HUES48 (cell line): ENCODE results near the gene MACROD2.

ENCODE experiments used
- H3K27ac ChIP-seq: one replicate; pipeline ENCODE4 v1.7.0; 2013; ENCODE audit warnings: low read depth, low read length, inconsistent platforms
- H3K27me3 ChIP-seq: 2 replicates; pipeline ENCODE4 v1.6.1; 2013; ENCODE audit warnings: mild to moderate bottlenecking, low read length; ENCODE audit not compliant: control insufficient read depth, insufficient read depth
- H3K36me3 ChIP-seq: 2 replicates; pipeline ENCODE4 v1.6.1; 2013; ENCODE audit warnings: low read length; ENCODE audit not compliant: control insufficient read depth, insufficient read depth
- H3K4me1 ChIP-seq: 2 replicates; pipeline ENCODE4 v1.6.1; 2013; ENCODE audit warnings: mild to moderate bottlenecking, low read length; ENCODE audit not compliant: control insufficient read depth, insufficient read depth
- H3K4me3 ChIP-seq: 2 replicates; pipeline ENCODE4 v1.5.1; 2013; ENCODE audit warnings: mild to moderate bottlenecking, low read depth, low read length
- H3K9ac ChIP-seq: 2 replicates; pipeline ENCODE4 v1.6.1; 2013; ENCODE audit warnings: mild to moderate bottlenecking, low read depth, low read length, moderate library complexity
- H3K9me3 ChIP-seq: 2 replicates; pipeline ENCODE4 v1.6.1; 2013; ENCODE audit warnings: low read length; ENCODE audit not compliant: control insufficient read depth, insufficient read depth

MACROD2 gene

GRCh38 chr20:15625981-15626380, 1630.7 kb downstream of the MACROD2 start:
- no peak overlapping the region for H3K9ac ChIP-seq
- H3K9me3 ChIP-seq, result no peaks in the 10 kb centered on the region
- H3K27ac ChIP-seq, result no peak overlapping the region
- no peaks in the 10 kb centered on the region for H3K27me3 ChIP-seq
- H3K4me1 ChIP-seq, result peaks cover 27% of the 10 kb centered on the region
- no peaks in the 10 kb centered on the region for H3K36me3 ChIP-seq
- no peak overlapping the region for H3K4me3 ChIP-seq

DNA sequence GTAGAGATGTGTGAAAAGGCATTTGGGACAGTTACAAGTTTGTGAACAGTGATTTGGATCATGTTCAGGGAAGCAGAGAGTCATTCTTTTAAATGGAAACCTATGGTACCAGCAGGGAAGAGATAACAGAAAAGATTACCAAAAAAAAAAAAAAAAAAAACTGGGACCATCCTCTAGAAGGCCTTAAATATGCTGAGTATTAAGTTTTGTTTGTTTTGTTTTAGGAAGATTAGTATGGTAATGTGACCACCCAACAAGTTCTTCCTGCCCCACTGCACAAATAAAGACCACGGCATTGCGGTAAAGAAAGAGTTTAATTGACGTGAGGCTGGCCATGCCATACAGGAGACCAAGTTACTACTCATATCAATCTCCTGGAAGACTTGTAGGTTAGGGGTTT, 1631.8 kb downstream of the MACROD2 start:
- no peaks in the 10 kb centered on the region for H3K9me3 ChIP-seq
- H3K36me3 ChIP-seq, result no peaks in the 10 kb centered on the region
- H3K9ac ChIP-seq, result no peak overlapping the region
- no peaks in the 10 kb centered on the region for H3K27me3 ChIP-seq
- peak overlapping the region; percentile 48 for H3K27ac ChIP-seq
- peak overlapping the region; percentile 31; the same call in 1 of the 2 replicates for H3K4me3 ChIP-seq
- peaks cover 27% of the 10 kb centered on the region for H3K4me1 ChIP-seq

DNA sequence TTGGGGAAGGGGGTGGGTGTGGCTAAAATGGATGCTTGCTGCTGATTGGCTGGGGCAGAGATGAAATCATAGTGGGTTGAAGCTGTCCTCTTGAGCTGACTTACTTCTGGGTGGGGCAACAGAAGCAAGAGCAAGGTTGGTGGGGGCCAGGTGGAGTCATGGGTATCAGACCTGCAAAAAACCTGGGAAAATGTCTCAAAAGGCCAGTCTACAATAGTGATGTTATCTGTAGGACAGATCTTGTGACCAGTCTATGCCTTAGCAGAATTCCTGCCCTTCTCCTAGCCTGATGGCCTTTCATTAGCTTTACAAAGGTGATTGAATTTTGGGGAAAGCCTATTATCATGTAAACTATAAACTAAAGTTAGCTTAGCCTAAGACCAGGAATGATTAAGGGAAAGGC, 1632.2 kb downstream of the MACROD2 start:
- no peaks in the 10 kb centered on the region for H3K36me3 ChIP-seq
- H3K27me3 ChIP-seq, result no peaks in the 10 kb centered on the region
- H3K9me3 ChIP-seq, result no peaks in the 10 kb centered on the region
- peak overlapping the region; percentile 31 for H3K4me3 ChIP-seq
- H3K4me1 ChIP-seq, result peaks cover 30% of the 10 kb centered on the region
- H3K27ac ChIP-seq, result peak overlapping the region; percentile 48
- no peak overlapping the region for H3K9ac ChIP-seq

DNA sequence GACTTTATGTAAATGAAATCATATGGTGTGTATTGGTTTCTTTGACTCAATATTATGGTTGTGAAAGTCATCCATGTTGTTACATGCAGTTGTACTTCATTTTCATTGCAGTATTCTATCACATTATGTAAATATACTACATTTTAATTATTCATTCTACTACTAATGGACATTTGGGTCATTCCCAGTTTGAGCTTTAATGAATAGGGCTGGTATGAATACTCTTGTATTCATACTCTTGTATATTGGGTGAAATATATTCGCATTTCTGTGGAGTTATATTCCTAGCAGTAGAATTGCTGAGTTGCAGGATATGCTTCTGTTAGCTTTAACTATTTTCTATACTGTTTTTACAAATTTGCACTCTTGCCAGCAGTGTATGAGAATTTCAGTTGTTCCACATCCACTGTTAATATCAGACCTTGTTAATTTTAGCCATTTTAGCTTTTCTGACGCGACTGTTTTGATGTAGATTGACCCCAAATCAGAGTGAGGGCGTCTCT, 1633.6 kb downstream of the MACROD2 start:
- no peak overlapping the region for H3K9ac ChIP-seq
- no peaks in the 10 kb centered on the region for H3K9me3 ChIP-seq
- H3K36me3 ChIP-seq, result no peaks in the 10 kb centered on the region
- no peak overlapping the region for H3K27ac ChIP-seq
- peaks cover 32% of the 10 kb centered on the region for H3K4me1 ChIP-seq
- no peaks in the 10 kb centered on the region for H3K27me3 ChIP-seq
- H3K4me3 ChIP-seq, result no peak overlapping the region

GRCh38 chr20:15630360-15630759, 1635.0 kb downstream of the MACROD2 start:
- H3K4me3 ChIP-seq, result no peak overlapping the region
- H3K9me3 ChIP-seq, result 0 out of 2 replicates have a peak, but pooled peaks cover 5% of the 10 kb centered on the region
- no peak overlapping the region for H3K27ac ChIP-seq
- no peak overlapping the region for H3K9ac ChIP-seq
- H3K4me1 ChIP-seq, result peaks cover 32% of the 10 kb centered on the region
- H3K36me3 ChIP-seq, result no peaks in the 10 kb centered on the region
- no peaks in the 10 kb centered on the region for H3K27me3 ChIP-seq

DNA sequence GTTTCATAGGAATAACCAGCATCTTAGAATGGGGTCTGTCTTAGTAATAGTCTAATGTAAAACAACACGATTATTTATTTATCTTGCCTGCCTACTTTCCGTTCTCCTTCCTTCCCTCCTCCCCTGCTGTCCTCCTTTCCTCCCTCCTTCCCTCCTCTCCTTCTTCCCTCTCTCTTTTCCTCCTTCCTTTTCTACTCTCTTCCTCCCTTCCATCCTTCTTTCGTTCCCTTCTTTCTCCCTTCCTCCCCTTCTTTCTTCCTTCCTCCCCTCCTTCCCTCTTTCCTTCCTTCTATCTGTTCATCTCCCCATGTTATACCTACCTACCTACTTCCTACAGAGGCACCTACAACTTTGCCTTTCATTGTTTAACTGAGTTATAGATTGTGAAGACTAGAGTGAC, 1637.4 kb downstream of the MACROD2 start:
- no peaks in the 10 kb centered on the region for H3K36me3 ChIP-seq
- no peak overlapping the region for H3K9ac ChIP-seq
- H3K27me3 ChIP-seq, result no peaks in the 10 kb centered on the region
- peaks cover 34% of the 10 kb centered on the region for H3K4me1 ChIP-seq
- H3K4me3 ChIP-seq, result no peak overlapping the region
- no peak overlapping the region for H3K27ac ChIP-seq
- 0 out of 2 replicates have a peak, but pooled peaks cover 5% of the 10 kb centered on the region for H3K9me3 ChIP-seq

DNA sequence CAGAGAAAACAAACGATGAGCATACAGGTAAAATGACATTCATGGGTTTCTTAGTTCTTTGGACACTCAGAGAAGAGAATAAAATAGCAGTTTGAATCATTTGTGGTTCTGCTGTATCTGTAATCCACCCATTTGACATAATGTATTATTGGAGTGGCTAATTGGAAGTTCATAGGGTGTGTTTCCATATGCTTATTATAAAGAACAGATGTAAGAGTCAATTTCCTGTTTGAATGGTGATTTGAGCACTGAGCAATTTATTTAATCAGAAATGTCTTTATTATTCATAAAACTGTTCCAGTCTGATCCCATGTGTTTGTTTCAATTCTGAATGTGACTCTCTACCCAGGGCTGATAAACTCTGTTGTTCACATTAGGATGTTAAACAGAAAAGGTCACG, 1638.8 kb downstream of the MACROD2 start:
- H3K9ac ChIP-seq, result no peak overlapping the region

DNA sequence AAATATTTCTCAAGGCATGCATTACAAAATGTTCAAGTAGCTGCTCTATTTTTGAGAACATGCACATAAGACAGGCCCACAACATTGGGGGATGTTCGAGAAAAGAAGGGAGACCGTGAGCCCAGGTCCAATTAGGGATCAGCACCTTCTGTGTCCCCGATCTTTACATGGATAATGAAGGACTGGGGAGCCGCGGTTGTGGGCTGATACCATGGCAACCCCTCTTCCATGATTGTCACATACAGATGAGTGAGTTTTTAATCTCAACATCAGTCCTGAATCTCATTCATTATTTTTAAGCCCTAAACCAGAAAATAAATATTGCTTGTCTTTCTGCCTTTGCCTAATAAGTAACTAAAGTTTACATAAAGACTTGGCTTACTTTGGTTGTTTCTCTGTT, 1642.2 kb downstream of the MACROD2 start:
- no peak overlapping the region for H3K9ac ChIP-seq
- H3K36me3 ChIP-seq, result no peaks in the 10 kb centered on the region
- H3K27me3 ChIP-seq, result no peaks in the 10 kb centered on the region
- peaks cover 31% of the 10 kb centered on the region for H3K4me1 ChIP-seq
- H3K4me3 ChIP-seq, result no peak overlapping the region
- H3K27ac ChIP-seq, result peak overlapping the region; percentile 26
- H3K9me3 ChIP-seq, result 0 out of 2 replicates have a peak, but pooled peaks cover 5% of the 10 kb centered on the region

More for the DNA sequence above, 1638.8 kb downstream of the MACROD2 start:
- no peaks in the 10 kb centered on the region for H3K36me3 ChIP-seq
- no peak overlapping the region for H3K27ac ChIP-seq
- H3K27me3 ChIP-seq, result no peaks in the 10 kb centered on the region
- H3K9me3 ChIP-seq, result 0 out of 2 replicates have a peak, but pooled peaks cover 5% of the 10 kb centered on the region
- no peak overlapping the region for H3K4me3 ChIP-seq
- peaks cover 33% of the 10 kb centered on the region for H3K4me1 ChIP-seq

GRCh38 chr20:15637950-15638754, 1642.8 kb downstream of the MACROD2 start:
- H3K4me1 ChIP-seq, result peaks cover 26% of the 10 kb centered on the region
- H3K27me3 ChIP-seq, result no peaks in the 10 kb centered on the region
- H3K4me3 ChIP-seq, result no peak overlapping the region
- H3K36me3 ChIP-seq, result no peaks in the 10 kb centered on the region
- H3K9me3 ChIP-seq, result 0 out of 2 replicates have a peak, but pooled peaks cover 5% of the 10 kb centered on the region
- H3K9ac ChIP-seq, result no peak overlapping the region
- peak overlapping the region; percentile 61 for H3K27ac ChIP-seq

DNA sequence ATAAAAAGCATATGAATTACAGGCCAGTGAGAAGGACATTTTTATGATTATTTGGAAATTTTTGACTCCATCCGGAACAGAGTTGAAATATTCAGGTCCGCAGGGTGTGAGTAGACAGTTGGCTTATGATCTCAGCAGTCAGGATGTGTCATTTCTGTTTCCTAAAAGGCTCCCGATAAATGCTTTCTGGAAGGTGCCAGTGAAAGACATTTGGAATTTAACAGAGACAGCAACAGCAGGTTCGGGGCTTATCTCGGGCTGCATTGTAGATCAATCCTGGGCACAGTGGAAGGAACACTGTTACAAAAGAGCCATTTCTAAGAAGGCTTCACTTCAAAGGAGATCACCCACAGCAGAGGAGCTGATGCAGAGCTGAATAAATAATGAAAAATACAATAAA, 1643.5 kb downstream of the MACROD2 start:
- peak overlapping the region; percentile 61 for H3K27ac ChIP-seq
- H3K9ac ChIP-seq, result no peak overlapping the region
- H3K36me3 ChIP-seq, result no peaks in the 10 kb centered on the region
- H3K4me1 ChIP-seq, result peaks cover 26% of the 10 kb centered on the region
- no peaks in the 10 kb centered on the region for H3K27me3 ChIP-seq
- 0 out of 2 replicates have a peak, but pooled peaks cover 5% of the 10 kb centered on the region for H3K9me3 ChIP-seq
- H3K4me3 ChIP-seq, result no peak overlapping the region

DNA sequence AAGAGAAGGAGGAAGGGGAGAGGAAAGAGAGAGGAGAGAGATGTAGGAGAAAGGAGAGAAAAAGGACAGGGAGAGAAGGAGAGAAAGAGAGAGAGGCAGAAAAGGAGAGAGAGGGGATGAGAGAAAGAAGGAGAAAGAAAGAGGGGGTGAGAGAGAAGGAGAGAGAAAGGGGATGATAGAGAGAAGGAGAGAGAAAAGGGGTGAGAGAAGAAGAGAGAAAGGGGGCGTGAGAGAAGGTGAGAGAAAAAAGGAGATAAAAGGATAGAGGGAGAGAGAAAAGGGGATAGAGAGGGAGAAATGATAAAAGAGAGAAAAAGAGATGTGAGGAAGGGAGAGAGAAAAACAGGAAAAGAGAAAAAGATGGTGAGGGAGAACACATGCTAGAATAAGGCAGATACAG, 1644.5 kb downstream of the MACROD2 start:
- Histone ChIP-seq H3K4me1 (peaks cover 26% of the 10 kb centered on the region), H3K27ac (no peak overlapping the region), H3K4me3 (no peak overlapping the region), H3K36me3 (no peaks in the 10 kb centered on the region), H3K27me3 (no peaks in the 10 kb centered on the region), H3K9ac (no peak overlapping the region), H3K9me3 (no peaks in the 10 kb centered on the region)
